IPS DF 4.7 (cell line): ENCODE measurements around the gene STPG3.

Experiments used
- DNase-seq: peaks from one replicate; pipeline ENCODE4 v3.0.0-alpha.2; 2013; ENCODE audit warnings: low spot score; ENCODE audit errors: extremely low read depth

Gene STPG3

DNA sequence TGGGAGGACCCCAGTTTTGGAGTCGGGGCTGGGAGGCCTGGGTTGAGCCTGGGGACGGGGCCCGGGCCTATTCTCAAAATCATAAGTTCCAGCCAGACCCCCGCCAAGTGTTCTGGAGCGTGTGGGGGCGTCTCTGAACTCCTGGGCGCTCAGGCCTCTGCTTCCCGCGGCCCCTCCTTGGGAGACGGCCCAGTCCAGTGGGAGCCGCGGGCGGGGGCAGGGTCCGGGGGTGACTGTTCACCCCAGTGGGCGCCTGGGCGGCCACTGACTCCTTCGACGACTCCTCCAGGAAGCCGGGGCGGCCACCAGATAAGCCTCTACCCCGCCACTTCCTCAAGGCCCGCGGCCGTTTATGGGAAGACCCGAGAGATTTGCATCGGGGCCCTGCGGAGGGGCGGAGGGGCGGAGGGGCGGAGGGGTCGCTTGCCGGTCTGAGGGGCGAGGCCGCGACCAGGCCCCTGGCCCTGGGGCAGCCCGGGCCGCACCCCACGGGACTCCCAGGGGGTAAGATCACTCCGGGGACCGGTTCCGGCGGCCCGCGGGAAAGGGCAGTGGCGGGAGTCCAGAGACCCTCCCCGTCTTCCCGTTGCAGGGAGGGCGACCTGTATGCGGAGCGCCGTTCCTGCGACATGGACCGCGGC is 27.1 kb downstream of the STPG3 start:
- DNase-seq = no peak

DNA sequence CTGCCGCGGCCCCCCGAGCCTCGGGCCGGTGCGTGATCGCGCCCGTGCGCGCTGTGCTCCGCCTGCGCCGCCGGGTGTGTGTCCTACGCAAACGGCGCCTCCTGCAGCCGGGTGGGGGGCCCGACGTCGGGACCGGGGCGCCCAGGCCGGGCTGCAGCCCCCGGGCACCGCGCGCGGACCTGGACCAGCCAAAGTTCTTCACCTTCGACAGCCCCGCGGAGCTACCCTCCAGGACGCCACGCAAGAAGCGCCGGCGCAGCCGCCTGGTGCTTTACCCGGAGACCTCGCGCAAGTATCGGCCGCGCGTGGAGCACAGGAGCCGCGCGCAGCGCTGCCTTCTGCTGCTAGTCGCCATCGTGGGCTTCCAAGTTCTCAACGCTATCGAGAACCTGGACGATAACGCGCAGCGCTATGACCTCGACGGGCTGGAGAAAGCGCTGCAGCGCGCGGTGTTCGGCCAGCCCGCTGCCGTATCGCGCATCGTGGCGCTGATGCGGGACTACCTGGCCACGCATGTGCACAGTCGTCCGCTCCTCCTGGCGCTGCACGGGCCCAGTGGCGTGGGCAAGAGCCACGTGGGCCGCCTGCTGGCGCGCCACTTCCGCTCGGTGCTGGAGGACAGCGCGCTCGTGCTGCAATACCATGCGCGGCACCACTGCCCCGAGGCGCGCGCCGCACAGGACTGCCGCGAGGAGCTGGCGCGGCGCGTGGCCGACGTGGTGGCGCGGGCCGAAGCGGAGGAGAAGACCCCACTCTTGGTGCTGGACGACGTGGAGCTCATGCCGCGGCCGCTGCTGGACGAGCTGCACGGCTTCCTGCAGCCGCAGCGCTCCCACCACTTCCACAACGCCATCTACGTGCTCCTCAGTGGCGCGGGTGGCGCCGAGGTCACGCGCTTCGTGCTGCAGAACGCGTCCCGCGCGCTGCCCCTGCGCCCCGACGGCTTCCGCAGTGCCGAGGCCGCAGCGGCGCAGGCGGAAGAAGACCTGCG is 27.9 kb downstream of the STPG3 start:
- DNase-seq = no peak

DNA sequence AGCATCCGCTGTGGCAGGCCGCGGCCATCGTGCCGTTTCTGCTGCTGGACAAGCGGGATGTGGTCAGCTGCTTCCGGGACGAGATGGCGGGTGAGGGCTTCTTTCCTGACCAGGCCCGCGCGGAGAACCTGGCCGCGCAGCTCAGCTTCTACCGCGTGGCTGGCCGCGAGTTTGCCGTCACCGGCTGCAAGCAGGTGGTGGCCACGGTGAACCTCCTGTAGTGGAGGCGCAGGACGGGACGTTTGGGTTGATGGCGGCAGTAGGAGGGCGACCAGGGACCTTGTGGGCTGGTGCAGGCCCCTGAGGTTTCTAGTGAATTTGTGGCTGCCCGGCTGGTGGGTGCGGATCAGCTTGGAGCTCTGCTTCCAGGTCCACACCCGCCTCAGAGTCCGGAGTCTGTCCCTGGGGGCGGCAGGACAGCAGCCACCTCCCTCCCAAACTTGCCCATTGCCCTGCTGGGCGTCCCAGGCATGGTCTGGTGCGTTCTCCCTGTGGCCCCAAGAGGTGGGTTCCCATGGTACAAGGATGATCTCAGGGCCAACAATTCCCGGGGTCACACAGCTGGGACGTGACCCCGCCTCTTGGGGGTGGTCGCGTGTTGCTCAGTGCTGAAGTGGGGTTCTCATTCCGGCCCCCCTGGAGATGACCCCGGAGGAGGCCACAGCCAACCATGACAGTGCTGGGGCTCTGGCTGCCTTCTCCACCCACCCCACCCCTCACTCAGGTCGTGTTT is 28.8 kb downstream of the STPG3 start:
- DNase-seq = no peak

DNA sequence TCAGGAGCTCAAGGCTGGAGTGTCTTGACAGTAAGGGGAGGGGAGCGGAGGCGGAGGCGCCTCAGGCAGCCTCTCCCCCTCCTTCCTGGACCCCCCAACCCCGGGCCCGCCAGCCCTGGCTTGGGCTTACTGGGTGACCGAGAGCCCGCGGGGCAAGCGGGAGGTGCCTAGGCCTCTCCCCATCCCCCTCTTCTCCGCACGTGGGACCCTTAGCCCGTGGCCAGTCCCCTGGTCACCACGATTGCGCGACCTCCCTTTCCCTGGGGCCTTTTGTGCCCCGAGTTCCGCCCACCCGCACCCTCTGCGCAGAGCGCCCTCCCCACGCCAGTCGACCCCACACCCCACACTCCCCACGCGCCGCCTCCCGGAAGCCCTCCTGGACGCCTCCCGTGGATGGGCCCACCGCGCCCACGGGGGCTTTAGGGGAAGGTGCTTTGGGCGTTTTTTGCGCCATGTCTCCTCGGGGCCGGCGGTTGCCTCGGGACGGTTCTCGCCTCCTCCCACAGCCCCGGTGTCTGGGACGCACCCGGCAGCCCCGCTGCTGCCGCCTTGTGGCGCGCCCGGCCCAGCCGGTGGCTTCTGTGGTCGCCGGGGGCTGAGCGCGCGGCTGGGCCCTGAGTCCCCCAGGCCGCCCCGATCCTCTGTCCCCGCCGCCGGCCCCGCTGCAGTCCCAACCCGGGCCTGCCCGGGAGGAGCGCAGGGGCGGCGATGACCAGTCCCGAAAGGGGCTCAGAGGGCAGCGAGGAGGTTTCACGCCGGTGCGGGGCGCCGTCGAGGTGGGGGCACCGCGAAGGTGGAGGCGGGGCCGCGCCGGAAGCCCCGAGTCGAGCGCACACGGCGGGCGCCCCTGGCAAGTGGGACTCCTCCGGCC is 29.6 kb downstream of the STPG3 start:
- DNase-seq = no peak

DNA sequence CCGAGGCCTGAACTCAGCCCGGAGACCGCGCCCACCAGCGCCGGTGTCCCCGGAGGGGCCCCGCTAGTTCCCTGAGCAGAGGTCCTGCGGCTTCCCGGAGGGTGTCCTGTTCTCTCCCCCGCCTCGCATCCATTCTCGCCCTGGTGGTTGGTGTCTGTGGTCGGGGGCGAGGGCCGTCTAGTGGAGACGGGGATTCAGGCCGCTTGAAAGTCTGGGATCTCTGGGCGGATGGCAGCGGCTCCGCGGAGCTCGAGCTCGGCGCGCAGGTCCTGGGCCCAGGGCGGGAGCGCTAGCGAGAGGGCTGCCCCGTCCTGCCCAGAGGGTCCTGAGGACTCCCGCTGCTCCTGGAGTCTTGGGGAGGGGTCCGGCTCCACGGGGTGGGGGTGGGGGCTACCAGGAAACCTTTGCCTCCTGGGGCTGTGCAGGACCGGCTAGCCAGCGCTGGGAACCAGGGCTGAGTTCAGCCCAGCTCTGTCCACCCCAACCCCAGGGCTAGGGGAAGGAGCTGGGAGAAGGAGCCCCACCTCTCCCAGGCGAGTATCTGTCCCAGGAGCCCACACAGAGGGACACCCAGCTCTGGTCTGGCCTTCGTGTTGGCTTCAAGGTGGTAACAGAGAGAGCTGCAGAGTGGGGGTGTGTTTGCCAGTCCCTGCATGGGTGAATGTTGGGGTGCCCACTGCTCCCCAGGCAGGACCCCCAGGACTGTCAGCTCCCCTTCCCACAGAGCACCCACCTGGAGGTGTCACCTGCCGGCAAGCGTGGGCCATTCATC is 30.4 kb downstream of the STPG3 start:
- no peak for DNase-seq

DNA sequence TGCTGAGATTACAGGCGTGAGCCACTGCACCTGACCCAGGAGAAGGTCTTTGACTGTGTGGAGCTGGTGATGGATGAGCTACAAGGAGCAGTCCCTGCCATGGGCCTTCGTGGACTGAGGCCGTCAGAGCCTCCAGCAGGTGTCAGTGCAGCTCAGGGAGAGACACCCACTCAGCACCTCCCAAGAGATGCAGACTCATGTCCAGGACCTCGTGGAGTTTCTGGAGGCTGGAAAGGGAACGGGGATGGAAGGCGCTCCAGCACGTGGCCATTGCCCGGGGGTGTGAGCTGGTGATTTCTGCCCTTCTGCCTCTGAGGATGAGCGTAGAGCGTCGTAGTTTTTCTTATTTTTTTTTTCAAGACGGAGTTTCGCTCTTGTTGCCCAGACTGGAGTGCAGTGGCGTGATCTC is 35.9 kb downstream of the STPG3 start:
- DNase-seq = no peak

DNA sequence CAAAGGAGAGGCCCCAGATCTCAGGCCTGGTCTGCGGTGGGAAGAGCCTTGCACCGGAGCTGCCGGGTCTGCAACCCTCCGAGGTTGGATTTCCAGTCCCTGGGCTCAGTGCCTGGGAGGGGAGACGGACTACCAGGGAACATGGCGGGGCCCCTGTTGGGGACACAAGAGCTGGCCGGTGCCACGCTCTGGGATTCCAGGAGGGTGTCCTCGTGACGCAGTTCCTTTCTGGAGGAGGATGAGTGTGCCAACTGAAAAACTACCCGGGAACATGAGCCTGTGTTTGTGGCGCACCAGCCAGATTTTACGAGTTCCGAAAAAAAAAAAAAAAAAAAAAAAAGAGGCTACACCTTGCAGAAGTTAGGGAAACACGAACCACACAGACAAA is 42.0 kb downstream of the STPG3 start:
- DNase-seq = no peak

DNA sequence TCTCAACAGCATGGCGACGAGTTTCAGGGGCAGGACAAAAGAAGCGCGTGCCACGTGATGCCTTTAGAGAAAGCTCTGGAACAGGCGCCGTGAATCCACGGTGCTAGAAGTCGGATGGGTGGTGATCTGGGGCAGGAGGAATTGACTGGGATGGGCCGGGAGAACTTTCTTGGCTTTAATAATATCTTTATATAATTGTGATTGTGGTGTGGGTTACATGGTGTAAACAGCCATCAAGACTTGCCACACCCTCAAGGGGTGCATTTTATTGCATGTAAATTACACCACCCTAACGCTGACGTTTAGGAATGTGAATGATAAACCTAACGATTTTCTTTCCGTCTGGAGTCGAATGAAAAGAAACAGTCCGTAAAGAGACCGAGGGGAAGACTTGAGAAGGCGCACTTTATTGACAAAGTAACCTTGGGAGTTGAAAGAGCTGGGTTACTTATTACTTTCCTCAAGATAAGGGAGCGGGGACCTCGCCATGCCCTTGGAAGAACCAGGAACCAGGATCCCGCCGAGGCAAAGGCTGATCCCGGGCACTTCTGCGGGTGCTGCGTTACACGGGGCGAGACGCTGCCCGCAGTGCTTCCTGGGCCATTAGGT is 42.5 kb downstream of the STPG3 start:
- DNase-seq = no peak

DNA sequence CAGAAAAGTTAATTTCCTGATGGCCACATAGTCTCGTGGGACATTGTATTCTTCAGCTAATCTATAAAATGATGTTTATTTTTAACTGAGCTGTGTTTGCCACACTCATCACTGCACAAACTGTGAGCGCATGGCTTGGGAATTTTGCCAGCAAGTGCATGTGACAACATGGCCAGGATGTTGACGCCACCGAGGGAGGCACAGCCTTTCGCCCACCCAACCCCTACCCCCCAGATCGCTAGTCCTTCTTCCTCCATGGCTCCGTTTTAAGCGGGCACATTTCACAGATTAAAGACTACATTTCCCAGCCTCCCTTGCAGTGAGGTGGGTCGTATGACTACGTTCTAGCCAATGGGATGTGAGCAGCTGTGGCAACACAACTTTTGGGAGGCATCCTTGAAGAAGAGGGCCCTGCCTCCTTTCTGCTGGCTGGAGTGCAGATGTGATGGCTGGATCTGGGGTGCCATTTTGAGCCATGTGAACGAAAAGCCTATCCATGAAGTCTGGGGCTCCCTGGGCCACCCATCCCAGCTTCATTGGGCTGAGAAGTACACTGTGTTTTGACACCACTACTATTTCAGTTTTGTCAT is 43.1 kb downstream of the STPG3 start:
- DNase-seq = no peak

DNA sequence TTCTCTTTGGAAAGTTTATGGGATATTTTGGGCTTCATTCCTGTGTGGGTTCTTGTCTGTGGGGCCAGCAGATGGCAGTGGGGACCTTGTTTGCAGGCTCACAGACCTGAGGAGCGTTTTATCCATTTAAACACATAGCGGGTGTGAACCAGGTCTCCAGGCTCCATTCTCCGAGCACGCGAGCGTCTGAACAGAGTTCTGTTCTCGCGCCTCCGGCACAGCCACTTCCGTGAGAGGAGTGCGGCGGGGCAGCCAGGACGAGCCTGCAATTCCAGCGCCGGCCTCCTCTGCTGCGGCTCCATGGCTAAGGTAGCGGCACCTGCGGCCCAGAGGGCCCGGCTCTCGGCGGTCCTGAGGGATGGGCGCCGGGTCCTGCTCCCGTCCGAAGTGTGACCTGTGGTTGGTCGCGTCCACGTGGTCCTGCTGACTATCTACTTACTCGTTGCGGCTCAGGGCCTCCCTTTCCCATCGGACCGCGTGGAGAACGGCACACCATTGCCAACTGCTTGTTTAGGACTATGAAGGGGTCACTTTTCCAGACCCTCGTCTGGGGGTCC is 43.7 kb downstream of the STPG3 start:
- no peak for DNase-seq

DNA sequence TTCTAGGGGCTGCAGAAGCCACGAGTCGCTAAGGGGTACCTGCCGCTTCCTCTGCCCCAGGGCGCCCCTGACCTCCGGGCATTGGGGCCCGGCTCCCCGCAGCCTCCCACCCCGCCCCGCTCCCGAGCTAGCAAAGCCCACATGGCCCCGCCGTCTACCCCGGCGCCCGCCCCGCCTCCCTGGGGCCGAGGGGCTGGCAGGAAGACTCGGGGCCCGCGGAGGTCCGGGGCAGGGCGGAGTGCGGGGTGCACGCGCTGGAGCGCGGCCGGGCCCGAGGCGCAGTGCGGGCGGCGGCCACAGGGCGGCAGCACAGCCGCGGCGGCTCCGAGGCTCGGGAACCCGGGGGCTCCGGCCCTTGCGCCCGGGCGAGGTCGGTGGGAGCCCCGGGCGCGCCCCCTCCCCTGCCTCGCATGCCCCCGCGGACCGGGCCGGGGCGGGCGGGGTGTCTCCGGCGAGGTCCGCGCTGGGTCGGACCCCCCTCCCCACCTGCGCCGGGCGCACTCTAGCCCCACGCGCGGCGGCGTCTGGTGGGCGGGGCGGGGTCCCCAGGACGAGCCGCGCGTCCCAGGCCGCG is 44.2 kb downstream of the STPG3 start:
- DNase-seq = no peak

DNA sequence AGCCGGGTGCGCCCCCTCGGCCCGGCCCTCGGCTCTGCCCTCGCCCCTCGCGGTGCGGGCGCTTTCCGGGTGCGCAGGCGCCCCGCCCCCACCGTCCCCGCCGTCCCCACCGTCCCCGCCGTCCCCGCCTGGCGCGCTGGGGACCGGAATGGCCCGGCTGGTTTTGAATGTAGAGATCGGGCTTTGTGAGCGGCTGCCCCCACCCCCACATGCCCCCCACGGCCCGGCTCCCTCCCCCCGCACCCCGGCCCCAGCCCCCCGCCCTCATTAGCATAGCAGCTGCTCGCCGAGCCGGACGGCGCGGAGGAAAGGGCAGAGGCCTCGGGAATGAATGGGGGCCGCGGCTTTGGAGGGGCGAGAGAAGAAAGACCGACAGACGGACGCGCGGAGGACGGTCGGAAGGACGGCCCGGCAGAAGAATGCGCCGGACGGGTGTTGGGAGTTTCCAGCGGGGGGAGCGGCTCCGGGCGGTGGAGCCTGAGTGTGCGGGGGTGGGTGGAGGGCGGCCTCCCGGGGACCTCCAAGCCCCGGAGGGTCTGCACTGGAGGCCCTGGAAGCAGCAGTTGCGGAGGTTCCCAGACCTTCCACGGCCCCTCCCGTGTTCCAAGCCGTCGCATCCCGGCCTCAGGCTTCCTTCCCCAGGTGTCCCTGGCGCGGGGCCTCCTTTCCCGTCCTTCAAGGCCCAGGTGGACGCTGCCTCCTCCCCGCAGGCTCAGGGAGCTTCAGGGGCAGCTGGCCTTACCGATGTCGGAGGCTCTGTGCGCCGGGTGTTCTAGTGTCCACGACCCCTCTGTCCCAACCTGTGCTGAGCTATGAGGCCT is 45.0 kb downstream of the STPG3 start:
- DNase-seq = no peak

DNA sequence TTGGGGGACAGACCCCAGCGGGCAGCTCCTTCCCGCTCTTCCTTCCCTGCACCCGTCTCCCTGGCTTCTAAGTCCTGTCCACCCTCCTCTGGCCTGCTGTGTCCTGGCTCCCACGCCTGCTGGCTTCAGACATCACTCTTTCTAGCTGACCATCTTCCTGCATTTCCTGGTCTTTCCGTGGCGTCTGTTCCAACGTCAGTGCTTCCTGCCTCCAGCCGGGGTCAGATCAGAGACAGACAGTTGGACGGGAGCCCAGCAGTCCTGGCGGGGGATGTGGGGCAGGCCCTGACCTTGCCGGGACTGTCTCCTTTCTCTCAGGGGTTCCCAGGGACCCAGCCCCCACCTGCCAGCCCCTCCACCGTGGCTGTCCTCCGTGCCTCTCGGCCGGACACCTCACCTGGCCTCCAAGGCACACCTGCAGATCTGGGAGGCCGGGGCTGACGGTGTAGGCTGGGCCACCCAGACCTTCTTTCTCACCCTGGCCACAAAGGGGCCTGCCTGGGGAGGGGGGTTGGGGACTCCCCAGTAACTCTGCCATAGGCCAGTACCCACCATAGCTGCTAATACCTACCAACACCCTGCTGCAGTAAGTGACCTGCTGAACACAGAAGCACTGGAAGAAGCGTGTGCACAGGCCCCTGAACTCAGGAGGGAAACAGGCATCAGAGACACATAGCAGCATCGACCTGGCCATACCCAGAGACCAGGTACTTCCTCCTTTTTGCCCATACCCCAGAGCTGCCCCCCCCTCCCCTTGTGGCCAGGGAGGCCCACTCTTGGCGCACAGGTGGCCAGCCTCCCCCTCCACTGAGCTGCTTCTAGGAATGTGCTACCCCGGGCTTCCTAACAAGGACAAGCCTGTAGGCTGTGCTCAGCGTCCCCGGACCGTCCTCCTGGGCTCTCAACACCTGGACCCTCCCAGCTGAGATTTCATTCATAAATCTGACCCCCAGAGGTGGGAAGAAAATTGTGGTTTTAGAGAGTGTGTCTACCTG is 45.9 kb downstream of the STPG3 start:
- no peak for DNase-seq

DNA sequence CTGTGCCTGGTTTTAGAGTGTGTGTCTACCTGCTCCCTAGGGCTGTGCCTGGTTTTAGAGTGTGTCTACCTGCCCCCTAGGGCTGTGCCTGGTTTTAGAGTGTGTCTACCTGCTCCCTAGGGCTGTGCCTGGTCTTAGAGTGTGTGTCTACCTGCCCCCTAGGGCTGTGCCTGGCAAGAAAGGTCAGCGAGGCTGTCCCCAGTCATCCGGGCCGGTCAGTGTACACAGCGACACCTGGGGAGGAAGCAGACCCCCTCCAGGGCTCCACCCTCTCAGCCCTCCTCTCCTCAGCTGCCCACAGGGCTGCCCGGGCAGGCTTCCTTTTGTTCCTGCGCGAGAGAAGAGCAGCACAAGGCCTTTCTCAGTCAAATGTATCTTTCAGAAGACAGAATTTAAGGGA is 46.9 kb downstream of the STPG3 start:
- no peak for DNase-seq

DNA sequence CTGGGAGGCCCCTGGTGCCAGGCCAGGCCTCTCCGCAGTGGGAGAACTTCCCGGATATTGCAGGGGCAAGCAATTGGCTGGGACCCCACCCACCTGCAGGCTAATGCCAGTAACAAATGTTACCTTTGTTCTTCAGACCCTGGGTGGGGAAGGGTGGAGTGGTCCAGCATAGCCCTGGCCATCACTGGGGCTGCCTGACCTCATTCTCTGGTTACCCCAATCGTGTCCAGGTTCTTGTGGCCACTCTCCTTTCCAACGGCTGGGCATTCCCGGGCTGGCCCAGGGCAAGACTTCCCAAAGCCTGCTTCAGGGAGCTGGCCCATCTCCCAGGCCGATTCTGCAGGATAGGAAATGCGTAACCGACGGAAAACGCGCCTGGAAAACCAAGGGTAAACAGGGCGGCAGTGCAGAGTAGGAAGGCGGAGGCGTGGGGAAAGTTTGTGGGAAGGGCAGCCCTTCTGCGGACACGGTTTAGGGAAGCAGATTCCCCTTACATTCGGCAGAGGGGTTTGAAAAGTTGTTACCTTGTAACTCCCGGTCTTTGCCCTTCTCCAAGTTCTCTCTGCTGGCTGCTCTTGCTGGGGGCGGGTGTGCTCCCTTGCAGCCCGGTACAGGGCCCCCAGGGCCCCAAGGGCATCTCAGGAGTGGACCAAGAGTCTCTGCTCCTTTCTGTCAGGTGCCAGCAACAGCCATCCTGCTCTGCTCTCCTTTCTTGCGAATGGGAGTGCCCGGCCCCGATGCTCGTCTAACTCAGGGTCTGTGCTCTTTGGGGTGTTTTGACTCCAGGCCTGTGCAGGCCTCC is 47.5 kb downstream of the STPG3 start:
- DNase-seq = no peak

DNA sequence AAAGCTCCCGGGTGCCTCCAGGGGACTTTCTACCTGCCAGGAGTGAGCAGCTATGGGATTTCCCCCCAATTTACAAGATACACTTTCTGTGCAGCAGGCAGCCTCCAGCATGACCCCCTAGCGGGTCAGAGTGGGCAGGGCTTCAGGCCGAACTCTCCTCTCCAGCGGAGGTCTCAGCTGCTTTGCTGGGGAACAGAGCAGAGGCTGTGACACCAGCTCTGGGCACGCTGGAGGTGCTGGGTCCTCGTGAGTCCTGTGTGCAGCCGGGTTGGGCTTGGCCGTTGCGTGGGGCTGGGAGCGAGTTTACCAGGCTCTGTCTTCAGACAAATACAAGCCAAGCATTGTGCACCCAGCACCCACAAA is 48.1 kb downstream of the STPG3 start:
- DNase-seq = no peak
